HL-60 (cell line): ENCODE measurements around the gene NR4A3.
"Not testable (repeated sequence)": the region's sequence is repeated elsewhere in the genome, so short reads cannot be mapped to it uniquely, and the experiment has no call there.

ENCODE experiments used
- DNase-seq, 2 experiments: peaks; one replicate each; pipeline ENCODE4 v3.0.0-alpha.2; 2010 to 2020; ENCODE audit warnings: low read depth in 1 of 2, low spot score in 1 of 2
- H3K27ac ChIP-seq: fragments of 250-450 bp; sonication (Bioruptor Pico); replicated peaks from 2 replicates; pipeline ENCODE4 v1.5.1; 2020; ENCODE audit warnings: mild to moderate bottlenecking, moderate library complexity
- H3K27me3 ChIP-seq: fragments of 250-450 bp; sonication (Bioruptor Pico); 2 replicates; pipeline ENCODE4 v1.5.1; 2021; ENCODE audit warnings: mild to moderate bottlenecking, moderate library complexity; ENCODE audit not compliant: insufficient read depth, poor library complexity, severe bottlenecking
- H3K4me3 ChIP-seq: replicated peaks from 2 replicates; pipeline ENCODE4 v1.5.1; 2011; ENCODE audit warnings: mild to moderate bottlenecking, control low read depth, low read length; ENCODE audit not compliant: insufficient read depth
- GABPA ChIP-seq: IDR thresholded peaks from 2 replicates; pipeline ENCODE4 v1.6.1; 2012; ENCODE audit warnings: low read depth
- POLR2AphosphoS5 ChIP-seq: IDR thresholded peaks from 2 replicates; pipeline ENCODE4 v1.6.1; 2012; ENCODE audit warnings: low read depth
- SPI1 ChIP-seq: IDR thresholded peaks from 2 replicates; pipeline ENCODE4 v1.6.1; 2012; ENCODE audit warnings: low read depth, mild to moderate bottlenecking, borderline replicate concordance
- TF ChIP-seq, protein P1 (sequence below): IDR thresholded peaks from one replicate; pipeline ENCODE4 v1.5.1; 2011; ENCODE audit warnings: low read length, control low read depth, inconsistent platforms; ENCODE audit not compliant: insufficient read depth
- TF ChIP-seq, protein P2 (sequence below): IDR thresholded peaks from 2 replicates; pipeline ENCODE4 v1.6.1; 2012; ENCODE audit warnings: low read depth; ENCODE audit not compliant: insufficient replicate concordance

NR4A3 gene

DNA sequence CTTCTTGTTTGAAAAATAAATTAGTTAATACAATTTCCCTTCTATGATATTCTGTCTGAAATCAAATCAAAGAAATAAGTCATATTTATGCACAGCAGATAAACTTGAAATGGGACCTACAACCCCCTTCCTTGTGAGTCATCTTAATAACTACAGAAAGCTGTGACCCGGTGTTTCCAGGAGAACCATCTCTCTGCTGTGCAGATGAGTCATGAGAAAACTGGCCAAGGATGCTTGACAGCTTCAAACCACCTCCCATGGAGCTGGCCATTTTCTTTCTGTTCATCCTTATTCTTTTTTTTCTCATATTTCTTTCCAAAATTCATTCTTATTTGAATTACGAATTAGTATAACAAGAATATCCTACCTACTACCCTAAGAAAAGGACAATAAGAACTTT, 43.4 kb upstream of the NR4A3 start:
- Histone ChIP-seq H3K4me3 (no peak overlapping the region), H3K27me3 (no peaks in the 10 kb centered on the region), H3K27ac (no peak overlapping the region)
- TF ChIP-seq SPI1 (no peak), POLR2AphosphoS5 (no peak), GABPA (no peak)
- TF ChIP-seq, protein P1, sequence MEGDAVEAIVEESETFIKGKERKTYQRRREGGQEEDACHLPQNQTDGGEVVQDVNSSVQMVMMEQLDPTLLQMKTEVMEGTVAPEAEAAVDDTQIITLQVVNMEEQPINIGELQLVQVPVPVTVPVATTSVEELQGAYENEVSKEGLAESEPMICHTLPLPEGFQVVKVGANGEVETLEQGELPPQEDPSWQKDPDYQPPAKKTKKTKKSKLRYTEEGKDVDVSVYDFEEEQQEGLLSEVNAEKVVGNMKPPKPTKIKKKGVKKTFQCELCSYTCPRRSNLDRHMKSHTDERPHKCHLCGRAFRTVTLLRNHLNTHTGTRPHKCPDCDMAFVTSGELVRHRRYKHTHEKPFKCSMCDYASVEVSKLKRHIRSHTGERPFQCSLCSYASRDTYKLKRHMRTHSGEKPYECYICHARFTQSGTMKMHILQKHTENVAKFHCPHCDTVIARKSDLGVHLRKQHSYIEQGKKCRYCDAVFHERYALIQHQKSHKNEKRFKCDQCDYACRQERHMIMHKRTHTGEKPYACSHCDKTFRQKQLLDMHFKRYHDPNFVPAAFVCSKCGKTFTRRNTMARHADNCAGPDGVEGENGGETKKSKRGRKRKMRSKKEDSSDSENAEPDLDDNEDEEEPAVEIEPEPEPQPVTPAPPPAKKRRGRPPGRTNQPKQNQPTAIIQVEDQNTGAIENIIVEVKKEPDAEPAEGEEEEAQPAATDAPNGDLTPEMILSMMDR = no peak
- TF ChIP-seq, protein P2, sequence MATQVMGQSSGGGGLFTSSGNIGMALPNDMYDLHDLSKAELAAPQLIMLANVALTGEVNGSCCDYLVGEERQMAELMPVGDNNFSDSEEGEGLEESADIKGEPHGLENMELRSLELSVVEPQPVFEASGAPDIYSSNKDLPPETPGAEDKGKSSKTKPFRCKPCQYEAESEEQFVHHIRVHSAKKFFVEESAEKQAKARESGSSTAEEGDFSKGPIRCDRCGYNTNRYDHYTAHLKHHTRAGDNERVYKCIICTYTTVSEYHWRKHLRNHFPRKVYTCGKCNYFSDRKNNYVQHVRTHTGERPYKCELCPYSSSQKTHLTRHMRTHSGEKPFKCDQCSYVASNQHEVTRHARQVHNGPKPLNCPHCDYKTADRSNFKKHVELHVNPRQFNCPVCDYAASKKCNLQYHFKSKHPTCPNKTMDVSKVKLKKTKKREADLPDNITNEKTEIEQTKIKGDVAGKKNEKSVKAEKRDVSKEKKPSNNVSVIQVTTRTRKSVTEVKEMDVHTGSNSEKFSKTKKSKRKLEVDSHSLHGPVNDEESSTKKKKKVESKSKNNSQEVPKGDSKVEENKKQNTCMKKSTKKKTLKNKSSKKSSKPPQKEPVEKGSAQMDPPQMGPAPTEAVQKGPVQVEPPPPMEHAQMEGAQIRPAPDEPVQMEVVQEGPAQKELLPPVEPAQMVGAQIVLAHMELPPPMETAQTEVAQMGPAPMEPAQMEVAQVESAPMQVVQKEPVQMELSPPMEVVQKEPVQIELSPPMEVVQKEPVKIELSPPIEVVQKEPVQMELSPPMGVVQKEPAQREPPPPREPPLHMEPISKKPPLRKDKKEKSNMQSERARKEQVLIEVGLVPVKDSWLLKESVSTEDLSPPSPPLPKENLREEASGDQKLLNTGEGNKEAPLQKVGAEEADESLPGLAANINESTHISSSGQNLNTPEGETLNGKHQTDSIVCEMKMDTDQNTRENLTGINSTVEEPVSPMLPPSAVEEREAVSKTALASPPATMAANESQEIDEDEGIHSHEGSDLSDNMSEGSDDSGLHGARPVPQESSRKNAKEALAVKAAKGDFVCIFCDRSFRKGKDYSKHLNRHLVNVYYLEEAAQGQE = no peak
- peak in 1 of 2 experiments; percentile 36 for DNase-seq

DNA sequence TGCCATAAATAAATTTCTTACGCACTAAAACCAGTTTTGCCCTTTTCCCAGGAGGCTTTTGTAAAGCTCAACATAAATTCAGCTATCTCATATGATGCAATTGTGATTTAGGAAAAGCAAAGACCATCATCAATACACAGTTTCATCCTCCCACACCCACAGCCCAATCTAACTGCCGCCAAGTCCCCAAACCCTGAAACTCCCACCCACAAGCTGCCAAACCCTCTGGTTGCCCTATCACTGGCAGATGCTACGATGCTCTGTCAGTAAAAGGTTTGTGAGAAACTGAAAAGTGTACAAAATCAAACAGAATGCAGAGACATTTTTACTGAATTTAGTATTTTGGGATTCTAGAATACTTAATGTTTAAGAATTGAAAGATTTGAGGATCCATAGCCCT, 42.8 kb upstream of the NR4A3 start:
- Histone ChIP-seq H3K27ac (no peak overlapping the region), H3K27me3 (no peaks in the 10 kb centered on the region), H3K4me3 (no peak overlapping the region)
- no peak for TF ChIP-seq POLR2AphosphoS5
- TF ChIP-seq, protein P2 = no peak
- TF ChIP-seq, protein P1 = no peak
- no peak for TF ChIP-seq SPI1
- no peak for TF ChIP-seq GABPA
- DNase-seq = no peak

DNA sequence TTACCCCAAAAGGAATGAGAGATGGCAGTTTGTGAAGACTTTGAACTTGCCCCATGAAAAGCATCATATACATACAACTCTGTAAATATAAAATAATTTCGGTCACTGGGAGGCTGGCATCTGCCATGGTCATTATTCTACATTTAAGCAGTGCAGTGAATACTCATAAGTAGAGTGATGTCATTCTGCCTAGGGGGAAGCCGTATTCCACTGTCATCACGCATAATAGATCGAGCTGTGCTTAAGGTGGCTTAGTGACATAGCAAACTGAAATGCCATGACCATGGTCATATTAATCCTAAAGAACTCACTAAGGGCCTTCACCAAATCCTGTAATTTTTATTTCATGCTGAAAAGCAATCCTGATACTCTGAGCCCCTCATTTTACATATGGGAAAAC, 42.4 kb upstream of the NR4A3 start:
- Histone ChIP-seq H3K4me3 (no peak overlapping the region), H3K27ac (no peak overlapping the region), H3K27me3 (no peaks in the 10 kb centered on the region)
- TF ChIP-seq, protein P1 = no peak
- TF ChIP-seq SPI1 = no peak
- TF ChIP-seq, protein P2 = no peak
- no peak for TF ChIP-seq GABPA
- TF ChIP-seq POLR2AphosphoS5 = no peak
- no peak for DNase-seq

DNA sequence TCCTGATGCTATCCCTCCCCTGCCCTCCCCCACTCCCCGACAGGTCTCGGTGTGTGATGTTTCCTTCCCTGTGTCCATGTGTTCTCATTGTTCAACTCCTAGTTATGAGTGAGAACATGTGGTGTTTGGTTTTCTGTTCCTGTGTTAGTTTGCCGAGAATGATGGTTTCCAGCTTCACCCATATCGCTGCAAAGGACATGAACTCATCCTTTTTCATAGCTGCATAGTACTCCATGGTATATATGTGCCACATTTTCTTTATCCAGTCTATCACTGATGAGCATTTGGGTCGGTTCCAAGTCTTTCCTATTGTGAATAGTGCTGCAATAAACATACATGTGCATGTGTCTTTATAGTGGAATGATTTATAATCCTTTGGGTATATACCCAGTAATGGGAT, 39.3 kb upstream of the NR4A3 start:
- H3K27ac ChIP-seq, H3K27me3 ChIP-seq, DNase-seq, H3K4me3 ChIP-seq: not testable (repeated sequence)
